ENCODE results near the gene GALNT9.

- no peak for TF ChIP-seq POLR2A (IDR thresholded peaks at IDR 0.05)
- TF ChIP-seq, protein P1, sequence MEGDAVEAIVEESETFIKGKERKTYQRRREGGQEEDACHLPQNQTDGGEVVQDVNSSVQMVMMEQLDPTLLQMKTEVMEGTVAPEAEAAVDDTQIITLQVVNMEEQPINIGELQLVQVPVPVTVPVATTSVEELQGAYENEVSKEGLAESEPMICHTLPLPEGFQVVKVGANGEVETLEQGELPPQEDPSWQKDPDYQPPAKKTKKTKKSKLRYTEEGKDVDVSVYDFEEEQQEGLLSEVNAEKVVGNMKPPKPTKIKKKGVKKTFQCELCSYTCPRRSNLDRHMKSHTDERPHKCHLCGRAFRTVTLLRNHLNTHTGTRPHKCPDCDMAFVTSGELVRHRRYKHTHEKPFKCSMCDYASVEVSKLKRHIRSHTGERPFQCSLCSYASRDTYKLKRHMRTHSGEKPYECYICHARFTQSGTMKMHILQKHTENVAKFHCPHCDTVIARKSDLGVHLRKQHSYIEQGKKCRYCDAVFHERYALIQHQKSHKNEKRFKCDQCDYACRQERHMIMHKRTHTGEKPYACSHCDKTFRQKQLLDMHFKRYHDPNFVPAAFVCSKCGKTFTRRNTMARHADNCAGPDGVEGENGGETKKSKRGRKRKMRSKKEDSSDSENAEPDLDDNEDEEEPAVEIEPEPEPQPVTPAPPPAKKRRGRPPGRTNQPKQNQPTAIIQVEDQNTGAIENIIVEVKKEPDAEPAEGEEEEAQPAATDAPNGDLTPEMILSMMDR (IDR thresholded peaks at IDR 0.05 in 8 of 11, conservative IDR thresholded peaks at IDR 0.05 in 3 of 11) = peak in 6 of 11 experiments; percentile 24 to 48 (median 34)
Observed at GRCh38 chr12:132218915-132219314, 110.5 kb downstream of the GALNT9 start.
